GM21447 (cell line): Measurements from ENCODE around the gene KRCC1.

Experiments used
- ATAC-seq: cut with Tn5 transposase; IDR thresholded peaks from one replicate; pipeline ENCODE4 v1.9.1; 2021; ENCODE audit not compliant: unreplicated experiment

Gene KRCC1

GRCh38 chr2:88077080-88077479 is 21.5 kb upstream of the KRCC1 start:
- no peak for ATAC-seq

- ATAC-seq = no peak
These were observed 19.3 kb upstream of the KRCC1 start for GRCh38 chr2:88074854-88075292.

GRCh38 chr2:88074150-88074549 is 18.6 kb upstream of the KRCC1 start:
- ATAC-seq = no peak

- ATAC-seq = no peak
These were observed 15.8 kb upstream of the KRCC1 start for GRCh38 chr2:88071365-88071764.

GRCh38 chr2:88070055-88070454 is 14.5 kb upstream of the KRCC1 start:
- no peak for ATAC-seq

- no peak for ATAC-seq
These were observed 13.5 kb upstream of the KRCC1 start for GRCh38 chr2:88069117-88069516.

- no peak for ATAC-seq
These were observed 12.5 kb upstream of the KRCC1 start for GRCh38 chr2:88068044-88068443.

GRCh38 chr2:88067598-88067997 is 12.0 kb upstream of the KRCC1 start, which contains the start of gene SMYD1:
Gene SMYD1 (plus strand): TSS chr2:88067825. CDS start chr2:88067865, 40 bp downstream.
- no peak for ATAC-seq

GRCh38 chr2:88067189-88067588 is 11.6 kb upstream of the KRCC1 start:
- no peak for ATAC-seq

- no peak for ATAC-seq
These were observed 11.0 kb upstream of the KRCC1 start for GRCh38 chr2:88066543-88066942.

GRCh38 chr2:88061295-88061694 is 5.7 kb upstream of the KRCC1 start:
- no peak for ATAC-seq

GRCh38 chr2:88060907-88061275 is 5.3 kb upstream of the KRCC1 start:
- no peak for ATAC-seq

GRCh38 chr2:88059979-88060906 is 4.7 kb upstream of the KRCC1 start:
- no peak for ATAC-seq

GRCh38 chr2:88058191-88058590 is 2.6 kb upstream of the KRCC1 start:
- ATAC-seq = no peak

- ATAC-seq = no peak
These were observed 1.9 kb upstream of the KRCC1 start for GRCh38 chr2:88057437-88057844.

GRCh38 chr2:88054782-88055370 is 707 bp downstream of the KRCC1 start:
- ATAC-seq = no peak

GRCh38 chr2:88053934-88054781 is 1.4 kb downstream of the KRCC1 start:
- no peak for ATAC-seq

GRCh38 chr2:88053296-88053695 is 2.3 kb downstream of the KRCC1 start:
- no peak for ATAC-seq

GRCh38 chr2:88051792-88052191 is 3.8 kb downstream of the KRCC1 start:
- no peak for ATAC-seq

GRCh38 chr2:88049622-88050021 is 6.0 kb downstream of the KRCC1 start:
- ATAC-seq = no peak

- ATAC-seq = no peak
These were observed 7.0 kb downstream of the KRCC1 start for GRCh38 chr2:88048541-88048940.
